Urothelium cell line (cell line): ENCODE data around the gene ACAA1.
"Not testable (repeated sequence)": the region's sequence is repeated elsewhere in the genome, so short reads cannot be mapped to it uniquely, and the experiment has no call there.

Experiments
- DNase-seq: peaks from one replicate; pipeline ENCODE4 v3.0.0; 2011; ENCODE audit warnings: low spot score, mixed read lengths
- FAIRE-seq: peaks from 2 replicates; lab custom pipeline; 2011; peaks lifted over from hg19 to GRCh38; lab: Jason Lieb, UNC

Gene ACAA1

GRCh38 chr3:38083871-38084333 lies 53.0 kb downstream of the ACAA1 start:
- no peak for FAIRE-seq
- DNase-seq, result peak; percentile 14

GRCh38 chr3:38083254-38083653 lies 53.7 kb downstream of the ACAA1 start:
- FAIRE-seq, DNase-seq: not testable (repeated sequence)

GRCh38 chr3:38082296-38082695 lies 54.6 kb downstream of the ACAA1 start:
- DNase-seq, FAIRE-seq: not testable (repeated sequence)

GRCh38 chr3:38077073-38077472 lies 59.9 kb downstream of the ACAA1 start:
- FAIRE-seq, result not testable (repeated sequence)

More at GRCh38 chr3:38077073-38077472, 59.9 kb downstream of the ACAA1 start:
- not testable (repeated sequence) for DNase-seq
